Upper lobe of right lung (tissue), 1 donor: ENCODE measurements around the gene SPSB3. TPM values are rescaled to one million over a fixed set of nuclear protein-coding genes. Genes with fewer than 3 reads are reported as not detected.

Experiments
- ATAC-seq: fragments of 200-7000 bp; cut with Tn5 transposase; one replicate; pipeline ENCODE4 v1.9.1; 2020; ENCODE audit warnings: mild to moderate bottlenecking, moderate library complexity
- DNase-seq: peaks from one replicate; pipeline ENCODE4 v3.0.0-alpha.2; 2020
- H3K27ac ChIP-seq: fragments of 200-600 bp; one replicate; pipeline ENCODE4 v1.8.0; 2022
- H3K27me3 ChIP-seq: fragments of 200-600 bp; one replicate; pipeline ENCODE4 v1.8.0; 2022; ENCODE audit warnings: mild to moderate bottlenecking
- H3K36me3 ChIP-seq: fragments of 200-600 bp; one replicate; pipeline ENCODE4 v1.8.0; 2022
- H3K4me1 ChIP-seq: fragments of 200-600 bp; one replicate; pipeline ENCODE4 v1.8.0; 2022
- H3K4me3 ChIP-seq: fragments of 200-600 bp; one replicate; pipeline ENCODE4 v1.8.0; 2022; ENCODE audit warnings: mild to moderate bottlenecking
- H3K9me3 ChIP-seq: fragments of 200-600 bp; one replicate; pipeline ENCODE4 v1.8.0; 2022
- intact Hi-C: fragments of 100-400 bp; cut with DNase I; formaldehyde crosslinking; loops from one replicate; pipeline ENCODE4 v1.11.0; 2022
- total RNA-seq: library from RNA; stranded (reverse); fragmentation: NEBNext Ultra II Directional; extraction: Animal tissue kit (Norgen Biotek cat#: 25700); gene quantifications from one replicate; pipeline ENCODE4 v1.2.1, GENCODE V29; 2021
- TF ChIP-seq, protein P1 (sequence below): fragments of 200-600 bp; IDR thresholded peaks from one replicate; pipeline ENCODE4 v1.8.0; 2022; ENCODE audit warnings: antibody characterized with exemption
- donor health status: DM: no; HTN: yes; CAD: no; lungs with severe emphysema.

The SPSB3 gene
- total RNA-seq, 1 donor from 2014 or later, result 43.0 TPM

DNA sequence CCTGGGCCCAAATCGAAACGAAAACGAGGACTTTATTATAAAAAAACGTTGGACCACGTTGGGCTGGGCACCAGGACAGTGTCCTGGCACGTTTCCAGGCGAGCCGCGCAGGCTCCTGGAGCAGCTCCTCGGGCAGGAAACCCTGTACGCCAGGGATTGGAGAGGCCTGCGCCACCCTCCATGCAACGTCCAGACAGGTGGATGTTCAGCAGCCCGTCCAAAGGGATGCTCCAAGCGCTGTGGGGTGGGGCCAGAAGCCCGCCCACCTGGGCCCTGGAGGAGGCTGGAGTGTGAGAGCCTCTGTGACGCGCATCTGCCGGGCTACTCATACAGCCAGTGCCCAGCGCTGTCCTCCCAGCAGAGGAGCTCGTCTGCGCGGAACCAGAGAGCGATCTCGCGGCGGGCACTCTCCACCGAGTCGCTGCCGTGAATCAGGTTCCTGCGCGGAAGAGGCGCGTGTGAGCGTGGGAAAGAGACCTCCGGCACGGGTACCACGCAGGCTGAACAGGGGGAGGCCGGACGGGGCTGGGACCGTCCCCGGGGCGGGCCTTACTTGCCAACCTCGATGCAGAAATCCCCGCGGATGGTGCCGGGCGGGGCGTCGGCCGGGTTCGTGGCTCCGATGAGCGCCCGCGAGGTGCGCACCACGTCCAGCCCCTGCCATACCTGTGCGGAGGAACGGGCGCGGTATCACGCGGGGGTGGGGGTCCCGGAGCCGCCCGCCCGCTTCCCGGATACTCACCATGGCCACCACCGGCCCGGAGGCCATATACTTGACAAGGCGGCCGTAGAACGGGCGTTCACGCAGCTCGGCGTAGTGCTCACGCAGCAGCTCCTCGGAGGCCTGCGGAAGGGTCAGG is 11.8 kb downstream of the SPSB3 start:
- H3K27ac ChIP-seq, result peak overlapping the region; percentile 93
- peak overlapping the region; percentile 90 for H3K4me3 ChIP-seq
- intact Hi-C loops, result no loop called here
- peak; percentile 0 for ATAC-seq
- peaks cover 22% of the 10 kb centered on the region for H3K36me3 ChIP-seq
- H3K27me3 ChIP-seq, result no peaks in the 10 kb centered on the region
- peaks cover 29% of the 10 kb centered on the region for H3K4me1 ChIP-seq
- peak; percentile 80 for DNase-seq
- TF ChIP-seq, protein P1, sequence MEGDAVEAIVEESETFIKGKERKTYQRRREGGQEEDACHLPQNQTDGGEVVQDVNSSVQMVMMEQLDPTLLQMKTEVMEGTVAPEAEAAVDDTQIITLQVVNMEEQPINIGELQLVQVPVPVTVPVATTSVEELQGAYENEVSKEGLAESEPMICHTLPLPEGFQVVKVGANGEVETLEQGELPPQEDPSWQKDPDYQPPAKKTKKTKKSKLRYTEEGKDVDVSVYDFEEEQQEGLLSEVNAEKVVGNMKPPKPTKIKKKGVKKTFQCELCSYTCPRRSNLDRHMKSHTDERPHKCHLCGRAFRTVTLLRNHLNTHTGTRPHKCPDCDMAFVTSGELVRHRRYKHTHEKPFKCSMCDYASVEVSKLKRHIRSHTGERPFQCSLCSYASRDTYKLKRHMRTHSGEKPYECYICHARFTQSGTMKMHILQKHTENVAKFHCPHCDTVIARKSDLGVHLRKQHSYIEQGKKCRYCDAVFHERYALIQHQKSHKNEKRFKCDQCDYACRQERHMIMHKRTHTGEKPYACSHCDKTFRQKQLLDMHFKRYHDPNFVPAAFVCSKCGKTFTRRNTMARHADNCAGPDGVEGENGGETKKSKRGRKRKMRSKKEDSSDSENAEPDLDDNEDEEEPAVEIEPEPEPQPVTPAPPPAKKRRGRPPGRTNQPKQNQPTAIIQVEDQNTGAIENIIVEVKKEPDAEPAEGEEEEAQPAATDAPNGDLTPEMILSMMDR, result no peak
- no peaks in the 10 kb centered on the region for H3K9me3 ChIP-seq

DNA sequence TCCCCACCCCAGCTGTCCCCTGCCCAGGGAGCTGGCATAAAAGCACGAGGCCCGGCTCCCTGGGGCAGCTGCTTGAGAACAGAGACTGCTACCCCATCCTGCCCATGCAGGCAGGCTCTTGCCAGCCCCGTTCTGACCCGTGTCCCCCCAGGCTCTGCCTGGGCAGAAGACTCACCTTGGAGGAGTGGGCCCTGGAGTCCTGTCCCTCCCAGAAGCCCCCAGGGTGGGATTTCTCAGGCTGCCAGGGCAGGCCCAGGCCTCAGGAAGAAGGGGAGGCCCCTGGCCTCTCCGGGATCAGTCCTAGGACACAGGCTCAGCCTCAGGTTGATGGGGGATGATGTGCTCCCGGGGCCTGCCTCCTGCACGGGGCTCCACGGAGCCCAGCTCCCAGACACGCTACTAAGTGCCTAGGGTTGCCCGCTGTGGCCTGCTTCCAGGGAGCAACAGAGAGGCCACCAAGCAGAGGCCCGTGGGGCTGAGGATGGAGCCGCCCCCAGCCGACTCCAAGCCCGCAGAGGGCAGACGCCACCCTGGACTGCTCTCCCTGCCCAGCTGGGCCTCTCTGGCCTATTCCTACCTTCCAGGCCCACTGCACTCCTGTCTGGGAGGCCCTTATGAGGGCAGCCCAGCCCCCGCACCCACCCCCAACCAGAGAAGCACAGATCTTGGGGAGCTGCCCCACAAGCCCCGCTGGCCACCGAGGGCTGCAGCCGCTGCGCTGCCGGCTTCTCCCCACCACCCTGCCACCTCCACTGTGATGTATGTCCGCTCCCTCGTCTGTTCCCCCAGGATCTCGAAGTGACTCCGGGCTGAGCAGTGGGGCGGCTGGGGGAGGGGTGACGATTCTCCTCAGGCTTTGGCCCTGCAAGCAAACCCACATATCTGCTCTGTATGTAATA is 12.7 kb downstream of the SPSB3 start:
- Histone ChIP-seq H3K9me3 (no peaks in the 10 kb centered on the region), H3K4me3 (peak overlapping the region; percentile 90), H3K4me1 (peaks cover 25% of the 10 kb centered on the region), H3K36me3 (peaks cover 32% of the 10 kb centered on the region), H3K27me3 (no peaks in the 10 kb centered on the region), H3K27ac (peak overlapping the region; percentile 93)
- no peak for ATAC-seq
- TF ChIP-seq, protein P1, result no peak
- DNase-seq, result no peak
- intact Hi-C loops, result no loop called here

GRCh38 chr16:1768767-1769401 is 13.5 kb downstream of the SPSB3 start:
- ATAC-seq (no peak), DNase-seq (no peak)
- intact Hi-C loops, result no loop called here
- H3K27me3 ChIP-seq, result no peaks in the 10 kb centered on the region
- TF ChIP-seq, protein P1, result no peak
- no peak overlapping the region for H3K4me3 ChIP-seq
- H3K4me1 ChIP-seq, result peaks cover 17% of the 10 kb centered on the region
- H3K36me3 ChIP-seq, result peaks cover 39% of the 10 kb centered on the region
- no peaks in the 10 kb centered on the region for H3K9me3 ChIP-seq
- H3K27ac ChIP-seq, result no peak overlapping the region

DNA sequence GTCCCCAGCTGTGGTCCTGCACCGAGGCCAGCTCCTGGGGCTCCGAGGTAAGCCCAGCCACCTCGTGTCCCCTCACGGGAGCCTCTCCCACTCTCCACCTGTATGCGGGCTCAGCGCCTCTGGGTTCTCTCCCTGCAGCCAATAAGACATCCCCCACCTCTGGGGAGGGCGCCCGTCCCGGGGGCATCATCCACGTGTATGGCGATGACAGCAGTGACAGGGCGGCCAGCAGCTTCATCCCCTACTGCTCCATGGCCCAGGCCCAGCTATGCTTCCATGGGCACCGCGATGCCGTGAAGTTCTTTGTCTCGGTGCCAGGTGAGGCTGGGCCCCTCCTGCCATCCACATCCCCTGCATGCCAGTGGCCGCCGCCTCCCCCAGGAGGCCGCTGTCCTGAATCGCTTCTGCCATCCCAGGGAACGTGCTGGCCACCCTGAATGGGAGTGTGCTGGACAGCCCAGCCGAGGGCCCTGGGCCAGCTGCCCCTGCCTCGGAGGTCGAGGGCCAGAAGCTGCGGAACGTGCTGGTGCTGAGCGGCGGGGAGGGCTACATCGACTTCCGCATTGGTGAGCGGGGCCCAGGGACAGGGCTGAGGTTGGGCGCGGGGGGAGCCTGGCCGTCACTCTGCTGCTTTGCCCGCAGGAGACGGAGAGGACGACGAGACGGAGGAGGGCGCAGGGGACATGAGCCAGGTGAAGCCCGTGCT is 14.2 kb downstream of the SPSB3 start:
- Histone ChIP-seq H3K36me3 (peaks cover 42% of the 10 kb centered on the region), H3K4me1 (peaks cover 16% of the 10 kb centered on the region), H3K27me3 (no peaks in the 10 kb centered on the region), H3K4me3 (no peak overlapping the region), H3K27ac (no peak overlapping the region), H3K9me3 (no peaks in the 10 kb centered on the region)
- intact Hi-C loops, result no loop called here
- no peak for ATAC-seq
- TF ChIP-seq, protein P1, result no peak
- no peak for DNase-seq
